ENCODE measurements around the gene COL27A1. TPM values are rescaled to one million over a fixed set of nuclear protein-coding genes. Genes with fewer than 3 reads are reported as not detected.

The COL27A1 gene
- total and polyA plus RNA-seq, 4 donors = 1.9 to 59.4 (median 45.6) TPM

DNA sequence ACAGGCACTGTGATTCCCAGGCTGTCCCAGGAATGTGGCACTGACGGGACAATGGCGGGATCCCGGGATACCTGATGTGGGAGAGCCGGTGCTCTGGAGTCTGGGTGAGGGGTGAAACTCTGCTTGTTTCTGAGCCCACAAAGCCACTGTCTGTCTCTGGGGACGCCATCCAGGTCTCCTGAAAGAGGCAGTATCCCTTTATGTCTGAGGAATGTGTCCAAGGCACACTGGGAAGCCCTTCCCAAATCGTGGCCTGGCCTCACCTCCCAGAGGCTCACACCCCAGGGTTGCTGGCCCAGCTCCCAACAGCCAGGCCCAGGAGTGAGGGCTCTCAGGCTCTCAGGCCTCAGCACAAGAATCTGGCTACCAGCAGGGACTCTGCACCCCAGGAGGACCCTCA lies 201.5 kb downstream of the COL27A1 start:
- Histone ChIP-seq H3K4me1 (ENCODE audit: control insufficient read depth in 1 of 2, insufficient read depth in 2 of 2, low read length in 2 of 2) (no peaks in the 10 kb centered on the region), H3K27me3 (ENCODE audit: control insufficient read depth in 1 of 2, insufficient read depth in 2 of 2, low read length in 1 of 2) (no peaks in the 10 kb centered on the region), H3K9me3 (ENCODE audit: control insufficient read depth, low read length) (no peaks in the 10 kb centered on the region), H3K36me3 (ENCODE audit: control insufficient read depth in 1 of 2, insufficient read depth in 2 of 2, low read length in 1 of 2) (peaks cover 0 to 33% of the 10 kb centered on the region in 2 donors), H3K4me3 (ENCODE audit: low read length in 2 of 2) (no peak overlapping the region), H3K27ac (ENCODE audit: low read depth in 1 of 2, low read length in 2 of 2) (no peak overlapping the region)
- no peak for ATAC-seq (ENCODE audit: low FRiP score)
- 67 to 72% methylated on average over 6 of the region's 6 CpGs for WGBS, 2 donors
- DNase-seq = peak in 1 of 2 donors; percentile 62
- intact Hi-C loops (cut with DNase I) = no loop called here

- no peaks in the 10 kb centered on the region for H3K27me3 ChIP-seq (ENCODE audit: control insufficient read depth in 1 of 2, insufficient read depth in 2 of 2, low read length in 1 of 2)
- no peak for ATAC-seq (ENCODE audit: low FRiP score)
- intact Hi-C loops (cut with DNase I) = no loop called here
- no peak overlapping the region for H3K27ac ChIP-seq (ENCODE audit: low read depth in 1 of 2, low read length in 2 of 2)
- DNase-seq = peak in 1 of 2 donors; percentile 22
- H3K9me3 ChIP-seq (ENCODE audit: control insufficient read depth, low read length) = no peaks in the 10 kb centered on the region
- 86% methylated on average over 6 of the region's 6 CpGs for WGBS, 2 donors
- no peaks in the 10 kb centered on the region for H3K4me1 ChIP-seq (ENCODE audit: control insufficient read depth in 1 of 2, insufficient read depth in 2 of 2, low read length in 2 of 2)
- H3K36me3 ChIP-seq (ENCODE audit: control insufficient read depth in 1 of 2, insufficient read depth in 2 of 2, low read length in 1 of 2) = peaks cover 0 to 33% of the 10 kb centered on the region in 2 donors
- no peak overlapping the region for H3K4me3 ChIP-seq (ENCODE audit: low read length in 2 of 2)
These were observed 202.0 kb downstream of the COL27A1 start for GRCh38 chr9:114357360-114357759.

- intact Hi-C loops (cut with DNase I) = no loop called here
- peak in 1 of 2 donors; percentile 55 for DNase-seq
- peaks cover 0 to 33% of the 10 kb centered on the region in 2 donors for H3K36me3 ChIP-seq (ENCODE audit: control insufficient read depth in 1 of 2, insufficient read depth in 2 of 2, low read length in 1 of 2)
- H3K27ac ChIP-seq (ENCODE audit: low read depth in 1 of 2, low read length in 2 of 2) = no peak overlapping the region
- no peak for ATAC-seq (ENCODE audit: low FRiP score)
- no peaks in the 10 kb centered on the region for H3K4me1 ChIP-seq (ENCODE audit: control insufficient read depth in 1 of 2, insufficient read depth in 2 of 2, low read length in 2 of 2)
- H3K9me3 ChIP-seq (ENCODE audit: control insufficient read depth, low read length) = no peaks in the 10 kb centered on the region
- no peaks in the 10 kb centered on the region for H3K27me3 ChIP-seq (ENCODE audit: control insufficient read depth in 1 of 2, insufficient read depth in 2 of 2, low read length in 1 of 2)
- no peak overlapping the region for H3K4me3 ChIP-seq (ENCODE audit: low read length in 2 of 2)
- WGBS, 2 donors = 93 to 94% methylated on average over 9 of the region's 9 CpGs
These were observed 202.6 kb downstream of the COL27A1 start for GRCh38 chr9:114357911-114358328.

GRCh38 chr9:114359801-114360200 lies 204.5 kb downstream of the COL27A1 start:
- H3K4me1 ChIP-seq (ENCODE audit: control insufficient read depth in 1 of 2, insufficient read depth in 2 of 2, low read length in 2 of 2) = no peaks in the 10 kb centered on the region
- peaks cover 0 to 37% of the 10 kb centered on the region in 2 donors for H3K36me3 ChIP-seq (ENCODE audit: control insufficient read depth in 1 of 2, insufficient read depth in 2 of 2, low read length in 1 of 2)
- no peaks in the 10 kb centered on the region for H3K27me3 ChIP-seq (ENCODE audit: control insufficient read depth in 1 of 2, insufficient read depth in 2 of 2, low read length in 1 of 2)
- peak in 1 of 2 donors; percentile 63 for DNase-seq
- no peak for ATAC-seq (ENCODE audit: low FRiP score)
- no peak overlapping the region for H3K27ac ChIP-seq (ENCODE audit: low read depth in 1 of 2, low read length in 2 of 2)
- H3K4me3 ChIP-seq (ENCODE audit: low read length in 2 of 2) = no peak overlapping the region
- intact Hi-C loops (cut with DNase I) = no loop called here
- H3K9me3 ChIP-seq (ENCODE audit: control insufficient read depth, low read length) = no peaks in the 10 kb centered on the region
- 93% methylated on average over 7 of the region's 7 CpGs for WGBS, 2 donors

- H3K27ac ChIP-seq (ENCODE audit: low read depth in 1 of 2, low read length in 2 of 2) = no peak overlapping the region
- peaks cover 0 to 29% of the 10 kb centered on the region in 2 donors for H3K36me3 ChIP-seq (ENCODE audit: control insufficient read depth in 1 of 2, insufficient read depth in 2 of 2, low read length in 1 of 2)
- peaks cover 0 to 2% of the 10 kb centered on the region in 2 donors for H3K4me1 ChIP-seq (ENCODE audit: control insufficient read depth in 1 of 2, insufficient read depth in 2 of 2, low read length in 2 of 2)
- ATAC-seq (ENCODE audit: low FRiP score) = no peak
- intact Hi-C loops (cut with DNase I) = no loop called here
- no peaks in the 10 kb centered on the region for H3K9me3 ChIP-seq (ENCODE audit: control insufficient read depth, low read length)
- WGBS, 2 donors = 88 to 89% methylated on average over 7 of the region's 7 CpGs
- H3K4me3 ChIP-seq (ENCODE audit: low read length in 2 of 2) = no peak overlapping the region
- peak in 1 of 2 donors; percentile 56 for DNase-seq
- H3K27me3 ChIP-seq (ENCODE audit: control insufficient read depth in 1 of 2, insufficient read depth in 2 of 2, low read length in 1 of 2) = no peaks in the 10 kb centered on the region
These were observed 206.2 kb downstream of the COL27A1 start for GRCh38 chr9:114361542-114361941.

Small RNA genes lying within 50 kb of the gene (microRNA-seq; reads per million reads assigned to microRNA genes)
- gene MIR455 = 1,676 to 1,681 reads per million in 2 donors

Other genes with a start within 250 kb of the COL27A1 start
- gene AMBP, start 77.2 kb upstream of the COL27A1 start, total RNA-seq = not detected
- gene AMBP, start 77.2 kb upstream of the COL27A1 start, polyA plus RNA-seq = under 1 TPM in 1 of 2 donors, not detected in 1; 0.50 TPM
- gene KIF12, start 56.2 kb upstream of the COL27A1 start, total RNA-seq = not detected
- 1 to 10 TPM in 1 of 2 donors, under 1 TPM in 1; 0.38 to 8.4 TPM for gene KIF12, start 56.2 kb upstream of the COL27A1 start, polyA plus RNA-seq
- under 1 TPM in 1 of 2 donors, not detected in 1; 0.45 TPM for gene ORM1, start 167.6 kb downstream of the COL27A1 start, total RNA-seq
- 1 to 10 TPM in 1 of 2 donors, under 1 TPM in 1; 0.28 to 3.0 TPM for gene ORM1, start 167.6 kb downstream of the COL27A1 start, polyA plus RNA-seq
- gene ORM2, start 174.3 kb downstream of the COL27A1 start, total RNA-seq = not detected
- gene ORM2, start 174.3 kb downstream of the COL27A1 start, polyA plus RNA-seq = not detected
- 10 to 100 TPM; 36.5 to 56.0 TPM for gene AKNA, start 232.4 kb downstream of the COL27A1 start, total RNA-seq
- 10 to 100 TPM; 11.9 to 27.5 TPM for gene AKNA, start 232.4 kb downstream of the COL27A1 start, polyA plus RNA-seq